ENCODE measurements around the gene ARHGEF6.

Gene ARHGEF6

DNA sequence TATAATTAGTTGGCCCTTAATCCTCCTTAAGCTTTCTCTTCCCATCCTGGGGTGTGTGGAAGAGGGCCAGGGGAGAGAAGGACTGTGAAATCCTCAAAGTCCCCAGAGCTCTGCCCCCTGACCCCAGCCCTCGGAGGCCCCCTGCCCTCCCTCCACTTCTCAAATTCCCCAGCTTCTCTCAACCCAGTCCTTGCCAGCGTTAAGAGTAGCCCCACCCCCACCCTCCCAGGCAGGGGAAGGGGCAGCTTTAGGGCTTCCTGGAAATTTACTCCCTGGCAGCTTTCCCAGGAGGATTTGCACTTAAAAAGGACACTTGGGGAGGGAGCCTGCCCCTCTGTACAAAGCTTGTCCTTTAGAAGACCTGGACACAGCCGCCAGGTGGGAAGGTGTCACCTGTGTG, 144.6 kb downstream of the ARHGEF6 start:
- no peak for DNase-seq

DNA sequence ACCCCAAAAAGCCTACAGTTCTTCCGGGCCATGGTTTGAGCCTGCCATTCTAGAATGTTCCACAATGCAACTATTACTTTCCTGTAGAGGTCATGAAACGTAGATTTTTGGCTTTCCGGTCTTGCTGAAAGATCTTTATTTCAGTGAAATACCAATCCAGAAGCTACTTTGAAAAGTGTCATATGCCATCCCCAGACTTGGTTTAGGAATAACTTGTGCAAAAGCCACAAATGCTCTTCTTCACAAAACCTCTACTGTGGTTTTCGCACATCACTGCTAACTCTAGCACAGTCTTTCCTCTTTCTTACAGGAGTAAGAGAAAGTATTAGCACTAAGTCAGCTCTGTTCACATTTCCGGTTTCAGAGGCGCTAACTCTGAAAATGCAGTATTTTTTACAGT, 145.5 kb downstream of the ARHGEF6 start:
- no peak for DNase-seq

DNA sequence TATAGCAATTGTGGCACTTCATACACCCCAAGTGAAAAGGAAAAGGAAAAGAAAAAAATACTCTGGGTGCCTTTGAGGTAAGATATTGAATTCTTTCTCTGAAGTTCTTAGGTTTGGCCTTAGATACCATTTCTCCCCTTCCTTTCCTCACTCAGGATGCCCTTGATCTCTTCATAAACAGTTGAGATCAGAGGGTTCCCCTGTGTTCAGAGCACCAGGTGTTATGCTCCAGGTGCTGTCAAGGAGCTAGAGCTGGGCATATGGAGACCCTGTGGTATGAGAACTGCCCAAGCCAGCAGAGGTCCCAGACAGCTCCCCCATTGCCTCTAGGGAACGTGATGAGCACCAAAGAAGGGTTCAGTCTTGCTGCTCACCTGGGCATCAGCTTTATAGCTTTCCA, 149.9 kb downstream of the ARHGEF6 start:
- DNase-seq, result no peak

DNA sequence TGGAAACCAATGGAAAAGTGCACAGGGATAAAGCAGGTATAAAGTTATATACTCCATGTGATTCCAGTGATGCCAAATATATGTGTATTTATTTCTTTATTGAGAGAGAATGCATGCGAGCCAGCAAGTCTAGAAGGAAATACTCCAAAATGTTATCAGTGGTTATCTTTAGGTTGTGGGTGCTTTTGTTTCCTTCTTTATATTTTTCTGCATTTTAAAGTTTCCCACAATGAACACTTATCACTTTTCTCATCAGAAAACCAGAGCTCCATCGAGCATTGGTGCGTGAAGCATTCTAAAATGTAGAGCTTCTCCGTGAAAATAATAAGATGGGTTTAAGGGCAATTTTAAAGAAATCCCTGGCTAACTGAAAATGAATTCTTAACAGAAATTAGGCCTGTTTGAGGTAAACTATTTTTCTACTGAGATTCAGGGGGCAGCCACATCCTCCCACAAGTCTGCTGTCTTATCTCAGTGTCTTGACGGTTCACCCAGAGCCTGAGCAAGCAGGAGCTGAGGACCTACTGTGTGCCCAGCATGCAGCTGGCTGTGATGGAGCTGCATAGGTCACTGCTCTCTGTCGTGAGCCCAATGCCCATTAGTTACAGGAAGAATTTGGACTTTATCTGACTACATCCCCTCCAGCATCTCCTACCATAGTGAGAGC, 151.5 kb downstream of the ARHGEF6 start:
- no peak for DNase-seq

DNA sequence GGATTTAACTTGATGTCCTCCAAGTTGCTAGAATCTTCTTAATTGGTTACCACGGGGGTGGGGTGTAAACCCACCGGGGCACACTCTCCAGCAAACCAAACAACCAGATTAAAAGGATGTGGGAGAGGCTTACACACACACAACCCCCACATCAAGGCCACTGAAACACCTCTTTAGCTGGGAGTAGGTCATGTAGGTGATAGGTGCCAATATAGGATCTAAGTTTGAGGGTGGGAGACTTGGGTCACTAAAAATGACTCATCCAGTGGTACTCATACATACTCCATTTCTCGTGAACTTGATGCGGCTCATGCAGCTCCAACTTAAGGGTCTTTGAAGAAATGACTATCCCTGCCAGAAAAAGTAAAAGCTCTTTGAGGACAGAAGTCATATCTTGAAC, 153.3 kb downstream of the ARHGEF6 start:
- no peak for DNase-seq

DNA sequence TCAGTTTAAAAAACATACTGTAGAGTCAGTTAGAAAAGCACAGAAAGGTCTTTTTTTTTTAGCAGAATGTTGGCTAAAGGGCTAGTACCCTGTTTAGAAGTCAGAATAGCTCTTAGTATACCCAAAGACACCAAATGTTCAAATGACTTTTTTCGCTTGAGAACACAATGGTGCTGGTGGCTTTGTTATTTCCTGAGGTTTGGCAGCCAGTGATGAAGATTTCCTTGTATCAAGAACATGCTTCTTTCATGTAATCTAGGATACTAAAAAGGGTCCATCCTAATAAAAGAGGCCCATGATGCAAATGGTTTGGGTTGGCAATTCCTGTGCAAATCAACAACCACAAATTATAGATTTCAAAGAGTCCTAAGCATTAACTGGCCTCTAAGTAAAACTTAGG, 153.8 kb downstream of the ARHGEF6 start:
- no peak for DNase-seq

DNA sequence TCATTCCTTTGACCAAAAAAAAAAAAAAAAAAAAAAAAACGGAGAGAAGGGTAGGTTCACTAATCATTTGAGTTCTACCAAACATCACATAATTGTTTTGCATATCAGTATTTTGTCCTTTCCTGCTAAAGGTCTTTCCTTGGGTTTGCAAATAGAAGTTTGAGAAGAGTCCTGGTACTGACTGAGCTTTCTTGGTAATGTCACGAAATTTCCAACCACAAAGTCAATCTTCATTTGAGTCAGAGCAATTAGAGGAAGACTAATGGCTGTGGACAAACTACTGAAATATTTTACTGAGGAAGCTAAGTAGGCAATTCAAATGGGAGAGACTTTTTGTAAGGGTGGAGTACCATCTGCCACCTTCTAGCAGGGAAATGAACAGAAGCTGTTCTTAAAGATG, 154.5 kb downstream of the ARHGEF6 start:
- no peak for DNase-seq

DNA sequence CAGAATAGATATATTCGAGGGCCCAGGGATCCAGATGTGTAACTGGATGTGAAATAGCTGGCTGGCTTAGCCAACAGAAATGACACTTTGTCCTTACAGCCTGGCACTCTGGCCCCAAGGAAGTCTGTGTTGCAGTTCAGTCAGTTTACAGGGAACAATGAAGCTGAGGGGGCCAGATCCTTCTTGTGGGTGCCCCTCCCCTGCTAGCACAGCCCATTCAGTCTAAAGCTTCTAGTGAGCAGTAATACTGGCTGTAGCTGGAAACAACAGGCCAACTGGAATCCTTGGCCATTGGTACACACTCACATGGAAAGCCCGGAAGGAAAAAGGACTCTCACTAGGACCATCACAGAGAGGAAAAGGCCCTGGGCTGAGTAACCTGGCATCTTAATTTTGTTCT, 155.5 kb downstream of the ARHGEF6 start:
- DNase-seq, result no peak

DNA sequence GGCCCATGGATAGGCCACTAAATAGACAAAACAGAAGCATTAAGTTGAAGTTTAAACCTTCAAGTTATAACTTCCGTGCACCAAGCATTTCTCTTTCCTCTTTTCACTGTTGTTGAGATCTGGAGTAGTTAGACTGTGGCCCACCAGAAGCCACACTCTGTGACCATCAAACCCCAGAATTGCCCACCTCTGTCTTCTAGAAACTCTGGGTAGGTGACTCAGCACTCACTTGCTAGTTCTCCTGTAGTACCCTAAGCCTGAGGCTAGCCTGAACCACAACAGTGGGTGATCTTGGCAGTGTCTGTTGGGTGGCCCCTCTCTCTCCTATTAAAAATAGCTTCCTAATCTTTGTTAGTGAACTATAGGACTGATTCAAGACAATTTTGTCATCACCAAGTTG, 157.3 kb downstream of the ARHGEF6 start:
- DNase-seq, result no peak

DNA sequence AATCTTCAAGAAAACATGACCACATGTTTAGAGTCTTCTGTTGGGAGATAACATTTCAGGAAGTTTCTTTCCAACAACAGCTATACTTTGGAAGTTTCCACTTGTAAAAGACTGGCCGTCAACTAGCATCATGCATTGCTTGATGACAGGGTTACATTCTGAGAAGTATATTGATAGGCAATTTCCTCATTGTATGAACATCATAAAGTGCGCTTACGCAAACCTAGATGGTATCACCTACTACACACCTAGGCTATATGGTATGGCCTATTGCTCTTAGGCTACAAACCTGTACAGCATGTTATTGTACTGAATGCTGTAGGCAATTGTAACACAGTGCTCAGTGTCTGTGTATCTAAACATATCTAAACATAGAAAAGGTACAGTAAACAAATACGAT, 158.2 kb downstream of the ARHGEF6 start:
- DNase-seq, result no peak

DNA sequence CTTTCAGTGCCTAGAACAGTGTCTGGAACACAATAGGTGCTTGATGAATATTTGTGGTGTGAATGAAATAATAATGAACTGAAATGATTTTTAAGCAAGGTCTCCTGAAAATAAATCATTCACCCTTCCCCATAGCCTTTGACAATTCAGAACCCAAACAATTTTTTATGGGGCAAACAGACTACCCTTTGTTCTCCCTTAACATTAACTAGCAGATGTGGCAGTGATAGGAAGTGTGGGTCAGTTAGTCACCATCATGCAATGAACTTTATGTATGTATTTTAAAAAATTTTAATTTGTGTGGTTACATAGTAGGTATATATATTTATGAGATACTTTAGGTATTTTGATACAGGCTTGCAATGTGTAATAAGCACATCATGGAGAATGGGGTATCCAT, 160.0 kb downstream of the ARHGEF6 start:
- DNase-seq, result no peak

DNA sequence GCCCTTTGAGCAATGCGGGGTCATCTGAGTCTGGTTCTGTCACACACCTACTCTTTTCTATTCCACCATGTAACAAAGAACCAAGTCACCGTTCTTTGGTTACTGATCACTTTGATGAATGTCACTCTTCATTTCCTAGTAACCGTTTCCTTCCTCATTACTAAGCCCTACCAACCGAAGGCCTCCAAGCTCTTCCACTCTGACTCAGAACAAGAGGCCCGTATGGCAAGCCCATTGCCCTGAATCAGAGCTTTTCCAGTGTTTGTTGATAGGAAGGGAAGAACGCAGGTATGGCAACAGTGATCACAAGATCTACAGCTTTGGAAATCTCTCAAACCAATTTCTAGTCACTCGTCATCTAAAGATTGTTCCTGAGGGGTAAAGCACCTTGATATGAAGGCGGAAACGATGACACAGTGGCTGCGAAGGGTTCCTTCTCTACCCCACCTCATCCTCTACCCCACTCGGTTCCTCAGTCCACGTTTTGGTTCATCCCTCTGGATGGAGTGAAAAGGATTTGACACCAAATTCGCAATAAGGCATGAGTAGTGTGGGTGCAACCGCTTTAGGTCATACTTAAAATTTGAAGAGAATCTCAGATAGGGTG, 160.7 kb downstream of the ARHGEF6 start:
- DNase-seq, result no peak

DNA sequence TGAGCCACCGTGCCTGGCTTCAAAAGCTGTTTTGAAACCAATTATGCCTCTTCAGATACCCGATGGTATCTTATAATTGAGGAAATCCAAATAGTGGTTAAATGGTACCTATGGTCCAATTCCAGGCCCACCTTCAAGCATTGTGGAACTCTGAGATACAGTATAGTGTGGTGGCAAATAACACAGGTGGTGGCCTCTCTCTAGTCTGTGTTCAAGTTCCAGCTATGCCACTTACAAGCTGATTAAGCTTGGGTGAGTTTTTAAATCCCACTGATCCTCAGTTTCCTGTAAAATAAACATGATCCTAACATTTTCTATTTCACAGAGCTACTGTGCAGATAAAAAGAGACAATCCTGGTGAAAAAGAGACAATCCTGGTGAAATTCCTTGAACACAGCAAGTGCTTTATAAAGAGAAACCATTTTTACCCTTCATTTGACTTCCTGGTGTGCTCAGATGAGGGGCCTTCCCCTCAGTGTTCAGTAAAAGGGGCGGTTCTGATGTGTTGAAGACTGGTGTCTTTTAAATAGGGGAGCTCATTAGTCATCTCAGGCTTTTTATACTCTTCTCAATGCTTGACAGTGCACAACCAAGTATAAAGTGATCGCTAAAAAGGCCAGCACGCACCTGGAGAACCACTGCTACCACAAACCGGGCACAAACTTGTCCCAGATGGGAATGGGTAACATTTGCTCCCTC, 163.6 kb downstream of the ARHGEF6 start:
- DNase-seq, result no peak
